HepG2 (cell line): ENCODE data around the gene PCYOX1L. TPM values are rescaled to one million over a fixed set of nuclear protein-coding genes. Genes with fewer than 3 reads are reported as not detected.

Source experiments
- AHDC1 ChIP-seq: sonication (generic); formaldehyde crosslinking; IDR thresholded peaks from 2 replicates; pipeline ENCODE4 v1.5.1; 2020; ENCODE audit warnings: mild to moderate bottlenecking, missing genetic modification reagents, borderline replicate concordance
- ARID3A ChIP-seq: IDR thresholded peaks from 2 replicates; pipeline ENCODE4 v1.6.1; 2012; ENCODE audit warnings: low read depth, low read length, improper control_type of control experiment
- ATRX ChIP-seq: sonication (generic); formaldehyde crosslinking; IDR thresholded peaks from 2 replicates; pipeline ENCODE4 v1.4.0; 2020; ENCODE audit warnings: missing genetic modification reagents, borderline replicate concordance
- CHD4 ChIP-seq: fragments of 200-600 bp; sonication (generic); IDR thresholded peaks from 2 replicates; pipeline ENCODE4 v1.7.0; 2017; ENCODE audit warnings: mild to moderate bottlenecking, low read length, borderline replicate concordance
- DMAP1 ChIP-seq: IDR thresholded peaks from 2 replicates; pipeline ENCODE4 v1.6.1; 2016
- DNMT1 ChIP-seq: sonication (generic); formaldehyde crosslinking; IDR thresholded peaks from 2 replicates; pipeline ENCODE4 v1.5.1; 2020; ENCODE audit warnings: mild to moderate bottlenecking, missing genetic modification reagents
- DRAP1 ChIP-seq: IDR thresholded peaks from 2 replicates; pipeline ENCODE4 v1.6.1; 2016; ENCODE audit warnings: missing genetic modification reagents, missing compliant biosample characterization
- EHMT2 ChIP-seq: fragments of 200-600 bp; sonication (generic); IDR thresholded peaks from 2 replicates; pipeline ENCODE4 v1.7.0; 2017; ENCODE audit warnings: antibody characterized with exemption, low read depth, low read length, borderline replicate concordance
- ELF4 ChIP-seq: sonication (generic); formaldehyde crosslinking; IDR thresholded peaks from 2 replicates; pipeline ENCODE4 v1.5.0; 2020; ENCODE audit warnings: missing genetic modification reagents, mild to moderate bottlenecking, moderate library complexity, borderline replicate concordance
- ETV6 ChIP-seq: sonication (generic); formaldehyde crosslinking; conservative IDR thresholded peaks from 2 replicates; pipeline ENCODE4 v1.4.0; 2020; ENCODE audit warnings: missing genetic modification reagents
- FOSL1 ChIP-seq: sonication (generic); formaldehyde crosslinking; IDR thresholded peaks from 2 replicates; pipeline ENCODE4 v1.9.0; 2021; ENCODE audit warnings: missing genetic modification reagents, borderline replicate concordance
- FOXK1 ChIP-seq: sonication (generic); formaldehyde crosslinking; IDR thresholded peaks from 2 replicates; pipeline ENCODE4 v1.4.0; 2020; ENCODE audit warnings: low read depth, missing genetic modification reagents, borderline replicate concordance
- HDAC6 ChIP-seq: fragments of 200-600 bp; sonication (generic); IDR thresholded peaks from 2 replicates; pipeline ENCODE4 v1.7.0; 2017; ENCODE audit warnings: mild to moderate bottlenecking, antibody characterized with exemption, low read length, low read depth
- IKZF1 ChIP-seq: fragments of 450-650 bp; IDR thresholded peaks from 2 replicates; pipeline ENCODE4 v1.7.1; 2016
- MAZ ChIP-seq, 2 experiments: sonication (generic) in 1 of 2; formaldehyde crosslinking in 1 of 2; IDR thresholded peaks; 2 replicates each; pipeline versions ENCODE4 v1.5.0 to v1.6.1; 2012 to 2020; ENCODE audit warnings: low read depth in 2 of 2, mild to moderate bottlenecking in 2 of 2, borderline replicate concordance in 1 of 2, improper control_type of control experiment in 1 of 2, low read length in 1 of 2, missing genetic modification reagents in 1 of 2, moderate library complexity in 1 of 2
- SIN3A ChIP-seq: IDR thresholded peaks from 2 replicates; pipeline ENCODE4 v1.6.1; 2011; ENCODE audit warnings: low read depth, mild to moderate bottlenecking, control low read depth, low read length, borderline replicate concordance
- SOX6 ChIP-seq, 2 experiments: fragments of 450-650 bp in 1 of 2; sonication (generic) in 1 of 2; formaldehyde crosslinking in 1 of 2; IDR thresholded peaks; 2 replicates each; pipeline versions ENCODE4 v1.4.0 to v1.6.1; 2017 to 2020; ENCODE audit warnings: antibody characterized with exemption in 1 of 2, mild to moderate bottlenecking in 1 of 2, missing genetic modification reagents in 1 of 2
- ZNF577 ChIP-seq: sonication (generic); formaldehyde crosslinking; IDR thresholded peaks from 2 replicates; pipeline ENCODE4 v1.4.0; 2020; ENCODE audit warnings: mild to moderate bottlenecking, low read depth, missing genetic modification reagents, borderline replicate concordance
- ZNF589 ChIP-seq: sonication (generic); formaldehyde crosslinking; conservative IDR thresholded peaks from 2 replicates; pipeline ENCODE4 v1.8.0; 2022; ENCODE audit warnings: mild to moderate bottlenecking, moderate library complexity, missing genetic modification reagents
- polyA plus RNA-seq, 8 experiments: library from polyadenylated mRNA; depleted of rRNA in 3 of 8; stranded (reverse) in 7 of 8; unstranded in 1 of 8; fragments of >200 nt; fragmentation: Illumina TruSeq in 4 of 8; extraction: Trizol in 4 of 8; gene quantifications; 2 replicates each; pipeline versions ENCODE4 v1.2.1 to v1.2.3, GENCODE V29; 2011 to 2016; ENCODE audit warnings: low read depth in 4 of 8, missing spikeins in 1 of 8, mixed read lengths in 1 of 8; ENCODE audit not compliant: insufficient read depth in 1 of 8
- total RNA-seq, 5 experiments: library from RNA; depleted of rRNA; stranded (reverse); fragments of >200 nt; fragmentation: Illumina TruSeq; extraction: Trizol; gene quantifications; 2 replicates each; pipeline ENCODE4 v1.2.3, GENCODE V29; 2016; ENCODE audit warnings: low read depth in 1 of 5

Gene PCYOX1L
- total and polyA plus RNA-seq, 2 of the 13 experiments (the other 11 are each of a cell fraction or from before 2014, with no cell fraction given), result 1.00 to 3.7 TPM

- TF ChIP-seq IKZF1, result no peak
- TF ChIP-seq AHDC1 (CRISPR knock-in tag), result peak; percentile 63; the same call in 1 of the 2 replicates
- TF ChIP-seq SOX6 (IDR thresholded peaks at IDR 0.05), result no peak
- peak; percentile 50 for TF ChIP-seq SOX6 (CRISPR knock-in tag; IDR thresholded peaks at IDR 0.05)
- no peak for TF ChIP-seq FOSL1 (CRISPR knock-in tag)
- TF ChIP-seq ARID3A, result no peak
- no peak for TF ChIP-seq HDAC6
- TF ChIP-seq CHD4, result peak; percentile 84; the same call in 1 of the 2 replicates
- TF ChIP-seq ETV6 (CRISPR knock-in tag), result peak; percentile 39; the same call in 1 of the 2 replicates
- 0 out of 2 replicates have a peak, but pooled peaks have one; percentile 85 for TF ChIP-seq ZNF589
- no peak for TF ChIP-seq ZNF577
- peak; percentile 79; the same call in 1 of the 2 replicates for TF ChIP-seq DNMT1 (CRISPR knock-in tag)
- TF ChIP-seq DRAP1 (CRISPR knock-in tag), result peak; percentile 87; the same call in 1 of the 2 replicates
- peak; percentile 67; the same call in 1 of the 2 replicates for TF ChIP-seq SIN3A
- no peak; the same call in 1 of the 2 replicates for TF ChIP-seq EHMT2
- peak; percentile 86 for TF ChIP-seq DMAP1 (CRISPR knock-in tag)
- TF ChIP-seq FOXK1 (CRISPR knock-in tag), result peak; percentile 79
- TF ChIP-seq ATRX (CRISPR knock-in tag), result no peak
- TF ChIP-seq ELF4 (CRISPR knock-in tag), result no peak; the same call in 1 of the 2 replicates
- TF ChIP-seq MAZ (IDR thresholded peaks at IDR 0.05; ENCODE audit: borderline replicate concordance, low read depth, low read length), result no peak
- TF ChIP-seq MAZ (CRISPR knock-in tag; IDR thresholded peaks at IDR 0.05; ENCODE audit: low read depth), result peak; percentile 33; the same call in 1 of the 2 replicates
These were observed 12.5 kb upstream of the PCYOX1L start, which contains the start of gene GRPEL2 (continued) for GRCh38 chr5:149345147-149345891.
